PC-3 (cell line): ENCODE data around the gene GRHL3.

Experiments
- CTCF ChIP-seq: fragments of 300-600 bp; sonication (generic); conservative IDR thresholded peaks from 2 replicates; pipeline ENCODE4 v1.5.1; 2017; ENCODE audit warnings: antibody characterized with exemption, low read depth, mild to moderate bottlenecking, low read length
- EZH2 ChIP-seq: fragments of 300-600 bp; sonication (generic); IDR thresholded peaks from one replicate; pipeline ENCODE4 v1.6.1; 2017; ENCODE audit warnings: antibody characterized with exemption, mild to moderate bottlenecking, low read length; ENCODE audit not compliant: unreplicated experiment
- EZH2phosphoT487 ChIP-seq: fragments of 300-600 bp; sonication (generic); IDR thresholded peaks from 2 replicates; pipeline ENCODE4 v1.6.1; 2018; ENCODE audit warnings: mild to moderate bottlenecking, antibody characterized with exemption, low read length, borderline replicate concordance

GRCh38 chr1:24362982-24363614, 43.9 kb downstream of the GRHL3 start:
- TF ChIP-seq CTCF (no peak), EZH2phosphoT487 (no peak), EZH2 (no peak)
